HepG2 (cell line): Measurements from ENCODE around the gene JAK1. TPM values are rescaled to one million over a fixed set of nuclear protein-coding genes. Genes with fewer than 3 reads are reported as not detected.
A peak's percentile ranks its signal among the peaks of the same experiment; 100 is the strongest.

ENCODE experiments used
- AFF4 ChIP-seq: sonication (generic); formaldehyde crosslinking; IDR thresholded peaks from 2 replicates; pipeline ENCODE4 v1.4.0; 2020; ENCODE audit warnings: missing genetic modification reagents
- CC2D1A ChIP-seq: sonication (generic); formaldehyde crosslinking; IDR thresholded peaks from 2 replicates; pipeline ENCODE4 v1.8.1; 2023; ENCODE audit warnings: mild to moderate bottlenecking, missing genetic modification reagents
- DPF2 ChIP-seq: sonication (generic); formaldehyde crosslinking; IDR thresholded peaks from 2 replicates; pipeline ENCODE4 v1.4.0; 2020; ENCODE audit warnings: mild to moderate bottlenecking, low read depth, missing genetic modification reagents, borderline replicate concordance
- PCBP2 ChIP-seq: fragments of 200-400 bp; formaldehyde crosslinking; optimal IDR thresholded peaks from 2 replicates; pipeline ENCODE3; 2018; ENCODE audit warnings: low read length, low read depth; ENCODE audit not compliant: poor library complexity, severe bottlenecking
- SOX13 ChIP-seq, 3 experiments: fragments of 450-650 bp in 1 of 3; sonication (generic) in 1 of 3; formaldehyde crosslinking in 1 of 3; IDR thresholded peaks in 2 of 3; conservative IDR thresholded peaks in 1 of 3; 2 replicates each; pipeline versions ENCODE4 v1.5.0 to v1.6.1; 2016 to 2020; ENCODE audit warnings: antibody characterized with exemption in 1 of 3, mild to moderate bottlenecking in 1 of 3, missing compliant biosample characterization in 1 of 3, missing genetic modification reagents in 1 of 3, moderate library complexity in 1 of 3
- THRA ChIP-seq: sonication (generic); formaldehyde crosslinking; IDR thresholded peaks from 2 replicates; pipeline ENCODE4 v1.4.0; 2020; ENCODE audit warnings: missing genetic modification reagents, borderline replicate concordance
- ZKSCAN1 ChIP-seq: fragments of 150-350 bp; IDR thresholded peaks from 2 replicates; pipeline ENCODE4 v1.6.1; 2014; ENCODE audit warnings: low read length
- ZNF121 ChIP-seq: sonication (generic); formaldehyde crosslinking; IDR thresholded peaks from 2 replicates; pipeline ENCODE4 v1.5.0; 2020; ENCODE audit warnings: mild to moderate bottlenecking, missing genetic modification reagents
- ZNF18 ChIP-seq: sonication (generic); formaldehyde crosslinking; IDR thresholded peaks from 2 replicates; pipeline ENCODE4 v1.8.0; 2022; ENCODE audit warnings: mild to moderate bottlenecking, missing genetic modification reagents; ENCODE audit not compliant: insufficient replicate concordance
- ZNF510 ChIP-seq: sonication (generic); formaldehyde crosslinking; IDR thresholded peaks from 2 replicates; pipeline ENCODE4 v1.4.0; 2020; ENCODE audit warnings: low read depth, mild to moderate bottlenecking, missing genetic modification reagents
- ZNF512 ChIP-seq: sonication (generic); formaldehyde crosslinking; IDR thresholded peaks from 2 replicates; pipeline ENCODE4 v1.4.0; 2020; ENCODE audit warnings: mild to moderate bottlenecking, missing genetic modification reagents
- polyA plus RNA-seq, 8 experiments: library from polyadenylated mRNA; depleted of rRNA in 3 of 8; stranded (reverse) in 7 of 8; unstranded in 1 of 8; fragments of >200 nt; fragmentation: Illumina TruSeq in 4 of 8; extraction: Trizol in 4 of 8; gene quantifications; 2 replicates each; pipeline versions ENCODE4 v1.2.1 to v1.2.3, GENCODE V29; 2011 to 2016; ENCODE audit warnings: low read depth in 4 of 8, missing spikeins in 1 of 8, mixed read lengths in 1 of 8; ENCODE audit not compliant: insufficient read depth in 1 of 8
- total RNA-seq, 5 experiments: library from RNA; depleted of rRNA; stranded (reverse); fragments of >200 nt; fragmentation: Illumina TruSeq; extraction: Trizol; gene quantifications; 2 replicates each; pipeline ENCODE4 v1.2.3, GENCODE V29; 2016; ENCODE audit warnings: low read depth in 1 of 5
- TF ChIP-seq, protein P1 (sequence below): IDR thresholded peaks from 2 replicates; pipeline ENCODE4 v1.6.1; 2018; ENCODE audit warnings: missing genetic modification reagents, mild to moderate bottlenecking, missing compliant biosample characterization
- TF ChIP-seq, protein P2 (sequence below): IDR thresholded peaks from 2 replicates; pipeline ENCODE4 v1.6.1; 2016; ENCODE audit warnings: mild to moderate bottlenecking, missing biosample characterization, missing genetic modification reagents

The JAK1 gene
- total and polyA plus RNA-seq, 2 of the 13 experiments (the other 11 are each of a cell fraction or from before 2014, with no cell fraction given), result 23.9 to 42.4 TPM

GRCh38 chr1:64823691-64824476 is 142.5 kb downstream of the JAK1 start (continued):
- TF ChIP-seq, protein P1, sequence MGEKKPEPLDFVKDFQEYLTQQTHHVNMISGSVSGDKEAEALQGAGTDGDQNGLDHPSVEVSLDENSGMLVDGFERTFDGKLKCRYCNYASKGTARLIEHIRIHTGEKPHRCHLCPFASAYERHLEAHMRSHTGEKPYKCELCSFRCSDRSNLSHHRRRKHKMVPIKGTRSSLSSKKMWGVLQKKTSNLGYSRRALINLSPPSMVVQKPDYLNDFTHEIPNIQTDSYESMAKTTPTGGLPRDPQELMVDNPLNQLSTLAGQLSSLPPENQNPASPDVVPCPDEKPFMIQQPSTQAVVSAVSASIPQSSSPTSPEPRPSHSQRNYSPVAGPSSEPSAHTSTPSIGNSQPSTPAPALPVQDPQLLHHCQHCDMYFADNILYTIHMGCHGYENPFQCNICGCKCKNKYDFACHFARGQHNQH (CRISPR knock-in tag), result no peak
- TF ChIP-seq THRA, result peak; percentile 53; the same call in 1 of the 2 replicates
- TF ChIP-seq CC2D1A (CRISPR knock-in tag), result no peak
- no peak for TF ChIP-seq ZKSCAN1
- TF ChIP-seq ZNF512 (CRISPR knock-in tag), result no peak
- TF ChIP-seq, protein P2, sequence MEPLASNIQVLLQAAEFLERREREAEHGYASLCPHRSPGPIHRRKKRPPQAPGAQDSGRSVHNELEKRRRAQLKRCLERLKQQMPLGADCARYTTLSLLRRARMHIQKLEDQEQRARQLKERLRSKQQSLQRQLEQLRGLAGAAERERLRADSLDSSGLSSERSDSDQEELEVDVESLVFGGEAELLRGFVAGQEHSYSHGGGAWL (CRISPR knock-in tag), result no peak
- no peak for TF ChIP-seq SOX13 (IDR thresholded peaks at IDR 0.05)
- TF ChIP-seq SOX13 (CRISPR knock-in tag; conservative IDR thresholded peaks at IDR 0.05 in 1 of 2, IDR thresholded peaks at IDR 0.05 in 1 of 2), result 0 out of 4 replicates have a peak, but pooled peaks of 1 of the 2 experiments have one; percentile 27
- no peak for TF ChIP-seq ZNF121 (CRISPR knock-in tag)
- TF ChIP-seq ZNF18 (CRISPR knock-in tag), result no peak
- TF ChIP-seq AFF4 (CRISPR knock-in tag), result no peak
- 0 out of 2 replicates have a peak, but pooled peaks have one; percentile 25 for TF ChIP-seq ZNF510 (CRISPR knock-in tag)
- no peak for TF ChIP-seq PCBP2
- no peak for TF ChIP-seq DPF2 (CRISPR knock-in tag)
